ENCODE results near the gene TXLNG.

DNA sequence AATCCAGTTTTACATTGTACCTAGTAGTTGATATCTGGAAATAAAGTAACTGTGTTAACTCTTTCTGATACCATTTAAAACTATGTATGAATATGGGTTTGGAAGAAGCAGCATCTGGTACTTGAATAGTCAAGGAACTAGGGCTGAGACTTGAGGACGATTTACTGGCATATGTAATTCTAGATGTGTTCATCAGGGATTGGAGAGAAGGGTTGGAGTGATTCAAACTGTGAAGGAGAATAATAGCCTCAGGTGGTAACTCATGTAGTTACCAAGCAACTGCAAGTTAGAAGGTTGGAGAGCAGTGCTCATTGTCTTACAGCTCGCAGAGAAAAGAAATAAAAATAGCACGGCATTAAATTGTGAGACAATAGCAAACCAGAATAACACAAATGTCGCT is 29.5 kb upstream of the TXLNG start:
- TF ChIP-seq, protein P1, sequence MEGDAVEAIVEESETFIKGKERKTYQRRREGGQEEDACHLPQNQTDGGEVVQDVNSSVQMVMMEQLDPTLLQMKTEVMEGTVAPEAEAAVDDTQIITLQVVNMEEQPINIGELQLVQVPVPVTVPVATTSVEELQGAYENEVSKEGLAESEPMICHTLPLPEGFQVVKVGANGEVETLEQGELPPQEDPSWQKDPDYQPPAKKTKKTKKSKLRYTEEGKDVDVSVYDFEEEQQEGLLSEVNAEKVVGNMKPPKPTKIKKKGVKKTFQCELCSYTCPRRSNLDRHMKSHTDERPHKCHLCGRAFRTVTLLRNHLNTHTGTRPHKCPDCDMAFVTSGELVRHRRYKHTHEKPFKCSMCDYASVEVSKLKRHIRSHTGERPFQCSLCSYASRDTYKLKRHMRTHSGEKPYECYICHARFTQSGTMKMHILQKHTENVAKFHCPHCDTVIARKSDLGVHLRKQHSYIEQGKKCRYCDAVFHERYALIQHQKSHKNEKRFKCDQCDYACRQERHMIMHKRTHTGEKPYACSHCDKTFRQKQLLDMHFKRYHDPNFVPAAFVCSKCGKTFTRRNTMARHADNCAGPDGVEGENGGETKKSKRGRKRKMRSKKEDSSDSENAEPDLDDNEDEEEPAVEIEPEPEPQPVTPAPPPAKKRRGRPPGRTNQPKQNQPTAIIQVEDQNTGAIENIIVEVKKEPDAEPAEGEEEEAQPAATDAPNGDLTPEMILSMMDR (IDR thresholded peaks at IDR 0.05): no peak
- no peak for TF ChIP-seq POLR2A (IDR thresholded peaks at IDR 0.05)
